Endothelial cell of umbilical vein (primary cell): ENCODE results near the gene PIK3CB. TPM values are rescaled to one million over a fixed set of nuclear protein-coding genes. Genes with fewer than 3 reads are reported as not detected.

Experiments used
- BruUV-seq: library from RNA; stranded (reverse); fragments of 400-500 nt; replicated peaks from 2 replicates; lab custom pipeline; 2021; lab: Mats Ljungman, UMichigan
- CTCF ChIA-PET: fragments of 300-600, 350-600 bp; sonication (Branson Sonifier 250); formaldehyde crosslinking; loops from one replicate; lab custom pipeline; 2021; ENCODE audit warnings: antibody characterized with exemption, inconsistent platforms; lab: Charles Lee
- POLR2A ChIA-PET: fragments of 300-600, 350-600 bp; sonication (Branson Sonifier 250); formaldehyde crosslinking; loops from one replicate; lab custom pipeline; 2021; ENCODE audit warnings: antibody characterized with exemption, inconsistent platforms; lab: Charles Lee
- DNase-seq: peaks from one replicate; pipeline ENCODE4 v3.0.0-alpha.2; 2011; ENCODE audit warnings: low read depth, low spot score
- FAIRE-seq: peaks from 2 replicates; lab custom pipeline; 2011; peaks lifted over from hg19 to GRCh38; lab: Jason Lieb, UNC
- H2AFZ ChIP-seq: 2 replicates; pipeline ENCODE4 v1.6.0; 2012; ENCODE audit warnings: low read depth, low read length, control low read depth, inconsistent platforms
- H3K27ac ChIP-seq: 2 replicates; pipeline ENCODE4 v1.5.1; 2011; ENCODE audit warnings: low read depth, mild to moderate bottlenecking, control low read depth, low read length, moderate library complexity; ENCODE audit not compliant: insufficient read depth
- H3K27me3 ChIP-seq, 2 experiments: 2 replicates each; pipeline versions ENCODE4 v1.6.0 to v1.6.1; 2011; ENCODE audit warnings: low read length in 2 of 2, mixed read lengths in 1 of 2; ENCODE audit not compliant: control insufficient read depth in 2 of 2, insufficient read depth in 2 of 2
- H3K36me3 ChIP-seq, 2 experiments: 2 replicates in 1 of 2; 3 replicates in 1 of 2; pipeline ENCODE4 v1.5.1; 2011; ENCODE audit warnings: low read length in 2 of 2, mild to moderate bottlenecking in 1 of 2, moderate library complexity in 1 of 2; ENCODE audit not compliant: control insufficient read depth in 2 of 2, insufficient read depth in 2 of 2; ENCODE audit errors: extremely low read depth in 1 of 2
- H3K4me1 ChIP-seq: 3 replicates; pipeline ENCODE4 v1.5.1; 2011; ENCODE audit warnings: mild to moderate bottlenecking, low read length; ENCODE audit not compliant: control insufficient read depth, insufficient read depth; ENCODE audit errors: extremely low read depth
- H3K4me2 ChIP-seq: 2 replicates; pipeline ENCODE4 v1.6.1; 2011; ENCODE audit warnings: low read length, control low read depth, mixed read lengths; ENCODE audit not compliant: insufficient read depth
- H3K4me3 ChIP-seq, 3 experiments: fragments of 200-600 bp in 1 of 3; sonication (generic), shearing (Covaris generic) in 1 of 3; replicated peaks in 1 of 3; 2 replicates each; pipeline ENCODE4 v1.5.1; 2011 to 2016; ENCODE audit warnings: control low read depth in 3 of 3, low read length in 3 of 3, mild to moderate bottlenecking in 2 of 3, inconsistent platforms in 1 of 3, low read depth in 1 of 3, moderate library complexity in 1 of 3; ENCODE audit not compliant: insufficient read depth in 1 of 3
- H3K79me2 ChIP-seq: 2 replicates; pipeline ENCODE4 v1.6.0; 2012; ENCODE audit warnings: low read length, inconsistent platforms; ENCODE audit not compliant: control insufficient read depth, insufficient read depth
- H3K9ac ChIP-seq: replicated peaks from 2 replicates; pipeline ENCODE3; 2011; ENCODE audit warnings: low read length, control low read depth; ENCODE audit not compliant: insufficient read depth; ENCODE audit errors: extremely low read depth
- H3K9me1 ChIP-seq: replicated peaks from 3 replicates; pipeline ENCODE4 v1.6.0; 2011; ENCODE audit warnings: mild to moderate bottlenecking, low read length; ENCODE audit not compliant: control insufficient read depth, insufficient read depth; ENCODE audit errors: extremely low read depth
- H3K9me3 ChIP-seq: replicated peaks from 2 replicates; pipeline ENCODE4 v1.5.1; 2012; ENCODE audit warnings: low read length, inconsistent platforms; ENCODE audit not compliant: control insufficient read depth, insufficient read depth
- H4K20me1 ChIP-seq: replicated peaks from 2 replicates; pipeline ENCODE3; 2011; ENCODE audit warnings: mild to moderate bottlenecking, low read length; ENCODE audit not compliant: control insufficient read depth, insufficient read depth; ENCODE audit errors: extremely low read depth
- EZH2 ChIP-seq: IDR thresholded peaks from 2 replicates; pipeline ENCODE4 v1.6.1; 2012; ENCODE audit warnings: borderline replicate concordance, low read depth, mild to moderate bottlenecking, moderate library complexity, low read length, inconsistent platforms; ENCODE audit not compliant: severe bottlenecking
- FOS ChIP-seq: IDR thresholded peaks from 2 replicates; pipeline ENCODE4 v1.6.1; 2011; ENCODE audit warnings: mild to moderate bottlenecking, low read length, moderate library complexity, borderline replicate concordance; ENCODE audit not compliant: insufficient read depth
- GATA2 ChIP-seq: IDR thresholded peaks from 2 replicates; pipeline ENCODE4 v1.7.0; 2011; ENCODE audit warnings: low read depth, mild to moderate bottlenecking, moderate library complexity, mixed read lengths, low read length; ENCODE audit not compliant: insufficient read length, insufficient read depth
- JUN ChIP-seq: IDR thresholded peaks from 2 replicates; pipeline ENCODE4 v1.6.1; 2011; ENCODE audit warnings: borderline replicate concordance, low read depth; ENCODE audit not compliant: insufficient read length, insufficient read depth
- MYC ChIP-seq: IDR thresholded peaks from one replicate; pipeline ENCODE4 v1.6.1; 2011; ENCODE audit warnings: mild to moderate bottlenecking, low read depth, low read length
- POLR2AphosphoS5 ChIP-seq: IDR thresholded peaks from 2 replicates; pipeline ENCODE4 v1.6.1; 2012; ENCODE audit warnings: low read depth, mild to moderate bottlenecking, control low read depth, low read length, moderate library complexity; ENCODE audit not compliant: insufficient read depth
- dilution Hi-C: fragments of 300-500 bp; cut with MboI; formaldehyde crosslinking; loops from one replicate; pipeline ENCODE4 v1.15.0; 2019; ENCODE audit warnings: low sequenced_read_pairs; ENCODE audit not compliant: extremely low pct_ligation_motif_present
- intact Hi-C: fragments of 100-400 bp; cut with micrococcal nuclease; formaldehyde crosslinking; loops from one replicate; pipeline ENCODE4 v1.10.0; 2022
- polyA plus RNA-seq, 4 experiments: library from polyadenylated mRNA; depleted of rRNA in 3 of 4; stranded (reverse) in 3 of 4; unstranded in 1 of 4; fragments of >200 nt; gene quantifications; 2 replicates each; pipeline versions ENCODE4 v1.2.1 to v1.2.3, GENCODE V29; 2011 to 2012; ENCODE audit warnings: missing spikeins in 1 of 4
- total RNA-seq: library from RNA; stranded (reverse); gene quantifications from 2 replicates; pipeline ENCODE4 v1.2.3, GENCODE V29; 2021
- TF ChIP-seq, protein P1 (sequence below): IDR thresholded peaks from 2 replicates; pipeline ENCODE4 v1.6.1; 2011; ENCODE audit not compliant: insufficient read depth, insufficient read length
- TF ChIP-seq, protein P2 (sequence below), 2 donors: IDR thresholded peaks; 1 replicate in 1 of 2; 2 replicates in 1 of 2; pipeline ENCODE4 v1.5.1; 2011; ENCODE audit warnings: low read length in 2 of 2, mild to moderate bottlenecking in 2 of 2, moderate library complexity in 2 of 2, control low read depth in 1 of 2, inconsistent platforms in 1 of 2, low read depth in 1 of 2; ENCODE audit not compliant: insufficient read depth in 1 of 2; ENCODE audit errors: extremely low read depth in 1 of 2

The PIK3CB gene
- total and polyA plus RNA-seq, 2 donors (not counting 3 experiments of a cell fraction or from before 2014, with no cell fraction given) = 9.0 to 29.8 TPM

GRCh38 chr3:138748190-138748589 is 86.5 kb downstream of the PIK3CB start:
- Histone ChIP-seq H2AFZ (no peak overlapping the region), H3K9me3 (no peaks in the 10 kb centered on the region), H3K9ac (no peak overlapping the region), H3K4me3 (no peak overlapping the region), H3K36me3 (no peaks in the 10 kb centered on the region), H3K27ac (no peak overlapping the region), H3K9me1 (no peaks in the 10 kb centered on the region), H3K4me2 (no peak overlapping the region), H3K79me2 (no peaks in the 10 kb centered on the region), H3K4me1 (peaks cover 3% of the 10 kb centered on the region), H4K20me1 (no peaks in the 10 kb centered on the region), H3K27me3 (no peaks in the 10 kb centered on the region)
- TF ChIP-seq POLR2AphosphoS5 (no peak), EZH2 (no peak), JUN (no peak), MYC (no peak), FOS (no peak), GATA2 (no peak)
- TF ChIP-seq, protein P1, sequence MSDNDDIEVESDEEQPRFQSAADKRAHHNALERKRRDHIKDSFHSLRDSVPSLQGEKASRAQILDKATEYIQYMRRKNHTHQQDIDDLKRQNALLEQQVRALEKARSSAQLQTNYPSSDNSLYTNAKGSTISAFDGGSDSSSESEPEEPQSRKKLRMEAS = no peak
- TF ChIP-seq, protein P2, sequence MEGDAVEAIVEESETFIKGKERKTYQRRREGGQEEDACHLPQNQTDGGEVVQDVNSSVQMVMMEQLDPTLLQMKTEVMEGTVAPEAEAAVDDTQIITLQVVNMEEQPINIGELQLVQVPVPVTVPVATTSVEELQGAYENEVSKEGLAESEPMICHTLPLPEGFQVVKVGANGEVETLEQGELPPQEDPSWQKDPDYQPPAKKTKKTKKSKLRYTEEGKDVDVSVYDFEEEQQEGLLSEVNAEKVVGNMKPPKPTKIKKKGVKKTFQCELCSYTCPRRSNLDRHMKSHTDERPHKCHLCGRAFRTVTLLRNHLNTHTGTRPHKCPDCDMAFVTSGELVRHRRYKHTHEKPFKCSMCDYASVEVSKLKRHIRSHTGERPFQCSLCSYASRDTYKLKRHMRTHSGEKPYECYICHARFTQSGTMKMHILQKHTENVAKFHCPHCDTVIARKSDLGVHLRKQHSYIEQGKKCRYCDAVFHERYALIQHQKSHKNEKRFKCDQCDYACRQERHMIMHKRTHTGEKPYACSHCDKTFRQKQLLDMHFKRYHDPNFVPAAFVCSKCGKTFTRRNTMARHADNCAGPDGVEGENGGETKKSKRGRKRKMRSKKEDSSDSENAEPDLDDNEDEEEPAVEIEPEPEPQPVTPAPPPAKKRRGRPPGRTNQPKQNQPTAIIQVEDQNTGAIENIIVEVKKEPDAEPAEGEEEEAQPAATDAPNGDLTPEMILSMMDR (IDR thresholded peaks at IDR 0.05; ENCODE audit: extremely low read depth in 1 of 2, insufficient read depth in 1 of 2, low read depth in 1 of 2, low read length in 2 of 2) = no peak
- DNase-seq (no peak), FAIRE-seq (no peak)
- intact Hi-C loops = no loop called here
- dilution Hi-C loops = no loop called here
- CTCF ChIA-PET = no interaction called here
- BruUV-seq = no TSS peak
- POLR2A ChIA-PET = interaction anchor here (0.7 kb wide), 1 partner anchor 85 kb away, joined by 4 read pairs; no protein-coding TSS in a partner anchor
